ENCODE data around the gene ZBTB46.
"Not testable (repeated sequence)": the region's sequence is repeated elsewhere in the genome, so short reads cannot be mapped to it uniquely, and the experiment has no call there.

ZBTB46 gene

GRCh38 chr20:63811491-63811875, 19.6 kb downstream of the ZBTB46 start:
- no peak for DNase-seq

GRCh38 chr20:63810730-63811490, 20.2 kb downstream of the ZBTB46 start:
- no peak for DNase-seq

- DNase-seq, result no peak
Measured at GRCh38 chr20:63809856-63810255, 21.2 kb downstream of the ZBTB46 start.

- DNase-seq, result no peak
Measured at GRCh38 chr20:63808964-63809674, 21.9 kb downstream of the ZBTB46 start.

GRCh38 chr20:63808145-63808724, 22.8 kb downstream of the ZBTB46 start:
- no peak for DNase-seq

GRCh38 chr20:63807654-63808053, 23.4 kb downstream of the ZBTB46 start:
- DNase-seq, result no peak

GRCh38 chr20:63804308-63804636, 26.8 kb downstream of the ZBTB46 start:
- DNase-seq, result no peak

- no peak for DNase-seq
Measured at GRCh38 chr20:63802469-63803240, 28.4 kb downstream of the ZBTB46 start.

- DNase-seq, result not testable (repeated sequence)
Measured at GRCh38 chr20:63801174-63801573, 29.9 kb downstream of the ZBTB46 start.

- not testable (repeated sequence) for DNase-seq
Measured at GRCh38 chr20:63800411-63800810, 30.7 kb downstream of the ZBTB46 start.

- DNase-seq, result not testable (repeated sequence)
Measured at GRCh38 chr20:63799127-63799526, 31.9 kb downstream of the ZBTB46 start.

- not testable (repeated sequence) for DNase-seq
Measured at GRCh38 chr20:63797175-63797574, 33.9 kb downstream of the ZBTB46 start.

- DNase-seq, result no peak
Measured at GRCh38 chr20:63795178-63795830, 35.8 kb downstream of the ZBTB46 start.

GRCh38 chr20:63794614-63795013, 36.5 kb downstream of the ZBTB46 start:
- no peak for DNase-seq

GRCh38 chr20:63792866-63793265, 38.2 kb downstream of the ZBTB46 start:
- no peak for DNase-seq

GRCh38 chr20:63791497-63792156, 39.4 kb downstream of the ZBTB46 start:
- DNase-seq, result no peak

- no peak for DNase-seq
Measured at GRCh38 chr20:63790572-63791168, 40.4 kb downstream of the ZBTB46 start.

- no peak for DNase-seq
Measured at GRCh38 chr20:63789836-63790571, 41.1 kb downstream of the ZBTB46 start.

GRCh38 chr20:63787749-63788148, 43.3 kb downstream of the ZBTB46 start:
- DNase-seq, result no peak

GRCh38 chr20:63787302-63787701, 43.8 kb downstream of the ZBTB46 start:
- DNase-seq, result no peak

- no peak for DNase-seq
Measured at GRCh38 chr20:63785691-63786131, 45.4 kb downstream of the ZBTB46 start.

Measured in cortex of kidney (tissue), 1 donor.